ENCODE results near the gene PRKG1.

DNA sequence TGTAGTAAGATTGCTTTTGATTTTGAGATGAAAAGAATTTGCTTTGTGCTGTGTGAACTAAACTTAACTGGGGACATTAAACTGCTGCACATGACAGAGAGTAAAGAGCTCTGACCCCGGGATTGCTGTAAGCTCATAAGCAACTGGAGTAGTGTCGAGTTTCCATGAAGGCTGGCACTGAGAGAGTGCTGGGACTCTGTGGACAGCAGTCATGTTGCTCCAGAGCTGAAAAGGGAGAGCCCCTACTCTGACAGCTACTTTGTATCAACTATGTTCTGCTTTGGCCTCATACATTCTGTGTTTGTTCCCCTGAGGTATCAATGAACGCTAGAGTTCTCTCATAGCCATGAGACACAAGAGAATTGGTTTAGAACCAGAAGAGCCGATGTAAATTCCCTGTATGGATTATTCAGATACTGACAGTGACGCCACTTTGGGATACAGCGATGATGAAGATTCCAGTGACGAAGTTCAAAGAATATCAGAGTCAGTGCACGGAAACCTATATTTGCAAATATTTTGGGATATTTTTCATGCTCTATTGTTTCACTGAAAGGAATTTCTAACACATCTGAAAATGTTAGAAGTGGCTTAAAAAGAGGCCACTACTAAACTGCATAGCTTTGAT is 1053.9 kb downstream of the PRKG1 start:
- TF ChIP-seq CREB1 (CRISPR knock-in tag; IDR thresholded peaks at IDR 0.05) (no peak), JUN (CRISPR knock-in tag; IDR thresholded peaks at IDR 0.05) (no peak), ATF1 (CRISPR knock-in tag; IDR thresholded peaks at IDR 0.05) (no peak), USF2 (CRISPR knock-in tag; IDR thresholded peaks at IDR 0.05) (no peak), ZMAT4 (CRISPR knock-in tag; IDR thresholded peaks at IDR 0.05) (no peak), FOXP1 (CRISPR knock-in tag; IDR thresholded peaks at IDR 0.05; ENCODE audit: borderline replicate concordance) (no peak), SP1 (CRISPR knock-in tag; conservative IDR thresholded peaks at IDR 0.05) (no peak), CREM (CRISPR knock-in tag; IDR thresholded peaks at IDR 0.05) (no peak), MLX (CRISPR knock-in tag; IDR thresholded peaks at IDR 0.05) (no peak), ZNF416 (CRISPR knock-in tag; IDR thresholded peaks at IDR 0.05) (no peak)
- TF ChIP-seq, protein P1, sequence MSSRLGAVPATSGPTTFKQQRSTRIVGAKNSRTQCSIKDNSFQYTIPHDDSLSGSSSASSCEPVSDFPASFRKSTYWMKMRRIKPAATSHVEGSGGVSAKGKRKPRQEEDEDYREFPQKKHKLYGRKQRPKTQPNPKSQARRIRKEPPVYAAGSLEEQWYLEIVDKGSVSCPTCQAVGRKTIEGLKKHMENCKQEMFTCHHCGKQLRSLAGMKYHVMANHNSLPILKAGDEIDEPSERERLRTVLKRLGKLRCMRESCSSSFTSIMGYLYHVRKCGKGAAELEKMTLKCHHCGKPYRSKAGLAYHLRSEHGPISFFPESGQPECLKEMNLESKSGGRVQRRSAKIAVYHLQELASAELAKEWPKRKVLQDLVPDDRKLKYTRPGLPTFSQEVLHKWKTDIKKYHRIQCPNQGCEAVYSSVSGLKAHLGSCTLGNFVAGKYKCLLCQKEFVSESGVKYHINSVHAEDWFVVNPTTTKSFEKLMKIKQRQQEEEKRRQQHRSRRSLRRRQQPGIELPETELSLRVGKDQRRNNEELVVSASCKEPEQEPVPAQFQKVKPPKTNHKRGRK (CRISPR knock-in tag; IDR thresholded peaks at IDR 0.05; ENCODE audit: borderline replicate concordance), result no peak
- TF ChIP-seq, protein P2, sequence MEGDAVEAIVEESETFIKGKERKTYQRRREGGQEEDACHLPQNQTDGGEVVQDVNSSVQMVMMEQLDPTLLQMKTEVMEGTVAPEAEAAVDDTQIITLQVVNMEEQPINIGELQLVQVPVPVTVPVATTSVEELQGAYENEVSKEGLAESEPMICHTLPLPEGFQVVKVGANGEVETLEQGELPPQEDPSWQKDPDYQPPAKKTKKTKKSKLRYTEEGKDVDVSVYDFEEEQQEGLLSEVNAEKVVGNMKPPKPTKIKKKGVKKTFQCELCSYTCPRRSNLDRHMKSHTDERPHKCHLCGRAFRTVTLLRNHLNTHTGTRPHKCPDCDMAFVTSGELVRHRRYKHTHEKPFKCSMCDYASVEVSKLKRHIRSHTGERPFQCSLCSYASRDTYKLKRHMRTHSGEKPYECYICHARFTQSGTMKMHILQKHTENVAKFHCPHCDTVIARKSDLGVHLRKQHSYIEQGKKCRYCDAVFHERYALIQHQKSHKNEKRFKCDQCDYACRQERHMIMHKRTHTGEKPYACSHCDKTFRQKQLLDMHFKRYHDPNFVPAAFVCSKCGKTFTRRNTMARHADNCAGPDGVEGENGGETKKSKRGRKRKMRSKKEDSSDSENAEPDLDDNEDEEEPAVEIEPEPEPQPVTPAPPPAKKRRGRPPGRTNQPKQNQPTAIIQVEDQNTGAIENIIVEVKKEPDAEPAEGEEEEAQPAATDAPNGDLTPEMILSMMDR (IDR thresholded peaks at IDR 0.05), result no peak
- TF ChIP-seq, protein P3, sequence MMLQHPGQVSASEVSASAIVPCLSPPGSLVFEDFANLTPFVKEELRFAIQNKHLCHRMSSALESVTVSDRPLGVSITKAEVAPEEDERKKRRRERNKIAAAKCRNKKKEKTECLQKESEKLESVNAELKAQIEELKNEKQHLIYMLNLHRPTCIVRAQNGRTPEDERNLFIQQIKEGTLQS (CRISPR knock-in tag; conservative IDR thresholded peaks at IDR 0.05), result no peak
- TF ChIP-seq, protein P4, sequence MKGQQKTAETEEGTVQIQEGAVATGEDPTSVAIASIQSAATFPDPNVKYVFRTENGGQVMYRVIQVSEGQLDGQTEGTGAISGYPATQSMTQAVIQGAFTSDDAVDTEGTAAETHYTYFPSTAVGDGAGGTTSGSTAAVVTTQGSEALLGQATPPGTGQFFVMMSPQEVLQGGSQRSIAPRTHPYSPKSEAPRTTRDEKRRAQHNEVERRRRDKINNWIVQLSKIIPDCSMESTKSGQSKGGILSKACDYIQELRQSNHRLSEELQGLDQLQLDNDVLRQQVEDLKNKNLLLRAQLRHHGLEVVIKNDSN (CRISPR knock-in tag; IDR thresholded peaks at IDR 0.05), result no peak

All from WTC11 (cell line).